HG03457 (cell line): ENCODE measurements around the gene SLC6A15.

Experiments used
- ATAC-seq: cut with Tn5 transposase; IDR thresholded peaks from one replicate; pipeline ENCODE4 v1.9.1; 2021; ENCODE audit warnings: moderate number of reproducible peaks; ENCODE audit not compliant: unreplicated experiment

The SLC6A15 gene

DNA sequence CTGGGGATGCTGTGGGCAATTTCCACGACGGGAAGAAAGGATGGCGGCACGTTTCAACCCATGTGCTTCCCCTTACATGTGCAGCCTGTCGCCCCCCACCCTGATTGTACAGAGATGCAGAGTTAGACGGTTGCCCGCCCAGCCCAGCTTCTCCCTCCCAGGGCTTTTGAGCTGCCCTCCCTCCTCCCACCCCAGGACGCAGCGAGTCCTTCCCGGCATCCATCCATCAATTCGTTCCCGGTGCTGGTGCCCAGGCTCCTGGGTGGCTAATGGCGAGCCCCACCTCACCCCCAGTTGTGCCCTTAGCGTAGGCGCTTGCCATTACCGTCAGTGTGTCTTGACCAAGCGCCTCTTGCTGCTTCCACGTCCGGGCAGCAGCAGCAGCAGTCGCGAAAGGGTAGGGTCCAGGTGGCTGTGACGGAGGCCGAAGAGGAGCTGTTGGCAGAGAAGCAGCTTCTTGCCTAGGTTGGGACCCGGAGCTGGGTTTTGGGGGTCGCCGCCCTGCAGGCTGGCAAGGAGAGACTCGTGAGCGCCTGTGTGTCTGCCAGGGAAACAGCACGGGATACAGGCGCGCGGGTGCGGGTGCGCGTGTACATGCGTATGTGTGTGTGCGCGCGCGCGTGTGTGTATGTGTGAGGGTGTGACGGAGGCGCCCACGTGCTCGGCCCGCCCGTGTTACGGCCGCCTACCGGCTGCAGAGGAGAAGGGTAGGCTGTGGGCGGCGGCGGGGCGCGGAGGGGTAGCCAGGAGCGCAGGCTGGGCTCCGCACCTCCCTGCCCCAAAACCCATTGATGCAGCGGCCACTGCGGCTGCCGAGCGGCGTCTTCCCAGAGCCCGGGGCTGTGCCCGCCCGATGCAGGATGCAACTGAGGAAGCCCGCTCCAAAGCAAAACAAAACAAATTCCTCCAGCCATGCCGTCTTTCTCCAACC lies at the start of gene SLC6A15:
Gene SLC6A15 (minus strand): TSS at position 602 of the 931 bp plus-strand sequence. CDS start 20,679 bp downstream, outside the sequence.
- no peak for ATAC-seq

DNA sequence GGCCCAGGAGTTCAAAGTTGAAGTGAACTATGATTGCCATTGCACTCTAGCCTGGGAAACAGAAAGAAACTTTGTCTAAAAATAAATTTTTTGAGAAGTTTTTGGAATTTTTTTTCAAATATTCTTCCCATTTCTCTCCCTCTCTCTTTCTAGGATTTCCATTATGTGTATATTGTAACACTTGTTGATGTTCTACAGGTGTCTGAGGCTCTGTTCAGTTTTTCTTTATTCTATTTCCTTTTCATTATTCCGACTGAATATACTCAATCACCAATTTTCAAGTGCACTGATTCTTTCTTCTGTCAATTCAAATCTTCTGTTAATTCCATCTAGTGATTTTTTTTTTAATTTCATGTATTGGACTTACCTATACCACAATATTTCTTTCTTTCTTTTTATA lies 48.3 kb upstream of the SLC6A15 start:
- no peak for ATAC-seq

DNA sequence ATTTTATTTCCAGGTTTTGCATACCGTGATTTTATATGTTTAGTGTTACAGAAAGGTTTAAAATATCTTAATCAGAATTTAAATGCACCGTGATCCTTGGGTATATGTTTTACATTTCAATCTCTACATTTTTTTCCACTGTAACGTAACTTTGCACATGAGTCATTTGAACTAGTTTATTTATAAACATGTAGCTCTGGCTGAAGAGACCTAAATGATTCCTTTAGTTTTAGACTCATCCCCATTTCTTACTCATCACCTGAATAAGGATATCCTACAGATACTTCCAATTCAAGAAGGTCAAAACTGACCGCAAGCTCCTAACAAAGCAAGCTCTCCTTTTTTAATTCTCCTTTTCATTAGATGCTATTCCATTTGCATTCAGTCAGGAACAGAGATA lies 42.7 kb upstream of the SLC6A15 start:
- no peak for ATAC-seq

DNA sequence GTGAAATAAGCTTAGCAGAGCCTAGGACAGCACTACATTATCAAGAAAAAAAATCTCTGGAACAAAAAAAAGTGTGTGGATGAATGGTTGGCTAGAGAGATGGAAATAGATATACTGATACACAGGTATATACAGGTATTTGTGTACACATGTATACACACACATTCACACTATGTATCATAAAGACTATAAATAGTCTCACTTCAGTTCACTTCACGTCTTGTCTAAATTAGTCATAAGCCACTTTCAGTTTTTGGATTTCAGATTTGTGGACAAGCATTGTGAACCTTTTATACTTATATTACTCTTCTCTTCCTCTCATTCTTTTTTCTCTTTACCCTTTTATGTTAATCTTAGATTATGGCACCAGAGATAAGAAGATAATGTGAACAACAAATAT lies 41.8 kb upstream of the SLC6A15 start:
- ATAC-seq: no peak

DNA sequence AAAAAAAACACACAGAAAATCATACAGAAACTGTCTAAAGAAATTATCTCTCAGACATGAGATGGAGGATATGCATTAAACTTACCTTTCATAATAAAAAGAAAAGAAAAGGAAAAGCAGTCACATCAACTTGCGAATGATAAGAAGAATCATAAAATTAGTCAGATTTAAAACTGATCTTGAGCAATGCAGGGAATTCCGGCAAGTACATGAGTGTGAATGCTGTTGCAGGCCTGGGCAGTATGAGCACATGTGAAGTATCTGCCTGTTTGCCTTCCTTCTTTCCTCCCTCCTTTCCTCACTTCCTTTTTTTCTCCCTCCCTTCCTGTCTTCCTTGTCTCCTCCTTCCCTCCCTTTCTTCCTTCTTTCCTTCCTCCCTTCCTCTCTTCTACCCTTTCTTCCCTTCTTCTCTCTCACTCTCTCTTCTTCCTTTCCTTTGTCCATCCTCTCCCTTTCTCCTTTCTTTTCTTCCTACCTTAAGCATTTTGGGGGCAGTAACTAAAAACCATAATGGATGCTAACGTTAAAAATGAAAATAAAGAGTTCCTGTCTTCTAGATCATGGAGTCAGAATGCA lies 38.5 kb upstream of the SLC6A15 start:
- no peak for ATAC-seq

DNA sequence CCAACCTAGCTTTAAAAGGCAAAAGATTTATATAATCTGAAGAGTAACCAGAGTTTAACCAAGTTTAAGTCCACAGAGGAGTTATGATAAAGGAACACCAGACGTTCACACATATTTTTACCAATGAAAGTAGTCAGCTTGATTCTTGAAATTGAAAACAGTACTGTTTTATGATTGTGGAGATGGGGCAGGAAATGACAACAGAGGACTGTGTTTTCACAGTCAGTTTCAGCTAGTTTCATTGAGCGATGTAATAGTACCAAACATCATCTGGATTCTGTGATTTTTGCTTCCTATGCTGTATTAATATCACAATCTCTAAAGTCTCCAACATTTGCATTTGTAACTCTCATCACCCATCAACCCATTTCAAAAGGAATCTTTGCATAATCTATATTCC lies 34.2 kb upstream of the SLC6A15 start:
- no peak for ATAC-seq

DNA sequence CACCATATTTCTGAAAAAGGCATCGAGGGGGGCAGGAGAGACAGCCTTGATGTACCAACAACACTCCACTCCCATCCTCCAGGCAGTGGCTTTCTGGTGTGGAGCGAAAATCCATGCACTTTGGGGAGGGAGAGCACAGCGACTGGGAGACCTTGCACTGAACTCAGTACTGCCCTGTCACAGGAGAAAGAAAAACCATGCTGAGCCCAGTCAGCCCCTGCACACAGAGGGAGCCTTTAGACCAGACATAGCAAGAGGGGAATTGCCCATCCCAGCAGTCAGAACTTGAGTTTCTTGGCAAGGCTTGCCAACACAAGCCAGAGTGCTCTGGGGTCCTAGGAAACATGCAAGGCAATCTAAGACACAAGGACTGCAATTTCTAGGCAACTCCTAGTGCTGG lies 24.8 kb upstream of the SLC6A15 start:
- ATAC-seq: no peak

DNA sequence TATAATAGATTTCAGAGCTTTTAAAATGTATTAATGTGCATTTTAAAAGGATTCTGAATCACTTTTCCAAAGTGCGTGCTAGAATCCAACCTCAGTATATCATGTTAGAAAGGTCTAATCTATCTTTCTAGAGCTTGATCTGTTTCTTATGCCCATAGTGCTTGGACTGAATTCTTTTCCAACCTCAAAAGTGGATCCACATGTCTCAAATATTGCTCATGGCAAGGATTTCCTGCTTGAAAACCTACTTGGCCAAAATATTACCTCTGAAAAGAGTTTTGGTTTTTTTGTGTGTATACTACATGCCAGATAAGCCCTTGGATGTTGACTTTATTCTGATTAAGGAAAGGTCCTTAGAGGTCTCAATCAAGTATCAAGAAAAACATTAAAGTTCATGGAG lies 16.9 kb upstream of the SLC6A15 start:
- no peak for ATAC-seq

DNA sequence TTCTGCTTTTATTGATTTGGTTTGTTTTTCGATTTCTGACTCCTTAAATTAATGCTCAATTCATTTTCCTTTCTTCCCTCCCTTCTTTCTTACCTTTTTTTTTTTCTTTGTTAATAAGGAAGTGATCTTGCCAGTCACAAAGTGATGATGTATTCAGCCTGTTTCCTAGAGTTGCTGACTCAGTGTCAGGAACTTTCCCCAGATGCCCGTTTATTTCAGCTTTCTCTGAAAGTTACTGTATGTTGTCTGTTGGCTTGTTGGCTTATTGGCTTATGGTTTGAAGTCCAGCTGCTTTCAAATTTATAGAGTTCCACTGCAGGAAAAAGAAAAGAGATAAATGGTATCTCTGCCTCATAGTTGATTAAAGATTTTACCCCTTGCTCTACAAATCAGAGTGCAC lies 12.4 kb upstream of the SLC6A15 start:
- ATAC-seq: no peak

DNA sequence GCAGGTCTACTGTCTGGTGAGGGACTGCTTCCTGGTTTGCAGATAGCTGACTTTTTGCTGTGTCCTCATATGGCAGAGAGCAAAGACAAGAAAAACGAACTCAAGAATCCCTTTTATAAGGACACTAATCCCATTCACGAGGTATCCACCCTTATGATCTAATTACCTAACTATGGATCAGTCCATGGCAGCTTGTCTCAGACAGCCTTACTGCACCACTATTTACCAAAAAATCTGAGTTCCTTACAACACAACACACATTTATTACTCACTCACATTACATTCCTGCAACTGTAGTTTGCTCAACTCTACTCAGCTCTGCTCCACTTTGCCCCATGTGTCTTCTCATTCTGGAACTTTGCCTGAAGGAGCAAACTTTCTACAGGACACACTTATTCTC lies 10.1 kb upstream of the SLC6A15 start:
- no peak for ATAC-seq

DNA sequence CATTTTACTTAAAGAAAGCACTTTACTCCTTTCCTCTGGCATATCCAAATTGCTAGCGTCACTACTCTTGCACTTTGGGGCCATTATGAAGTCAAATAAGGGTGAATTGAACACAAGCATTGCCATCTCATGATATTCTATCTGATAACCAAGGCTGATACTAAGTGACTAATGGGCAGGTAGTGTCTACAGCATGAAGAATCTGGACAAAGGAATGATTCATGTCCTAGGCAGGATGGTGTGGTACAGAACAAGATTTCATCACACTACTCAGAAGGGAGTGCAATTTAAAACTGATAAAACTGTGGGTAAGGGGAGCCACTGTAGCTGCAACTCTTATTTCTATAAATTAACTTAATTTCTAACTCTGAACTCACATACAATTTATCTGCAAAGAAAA lies 7.7 kb upstream of the SLC6A15 start:
- no peak for ATAC-seq

DNA sequence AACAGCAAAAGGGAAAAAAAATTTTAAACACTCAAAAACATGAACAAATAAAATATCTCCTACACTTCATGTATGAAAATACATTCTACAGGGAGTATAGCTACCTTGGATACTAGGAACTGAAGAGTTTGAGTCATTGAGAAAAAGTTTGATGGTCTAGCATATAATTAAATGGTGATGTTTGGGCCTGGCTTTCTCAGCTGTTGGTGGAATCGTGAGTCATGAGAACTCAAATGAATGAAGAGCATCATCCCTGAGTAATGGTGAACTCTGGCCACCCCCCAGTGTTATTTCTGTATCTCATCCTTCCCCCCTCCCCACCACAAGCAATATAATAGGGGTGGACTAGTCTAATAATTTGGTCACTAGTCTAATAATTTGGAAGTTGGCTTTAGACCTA lies 6.7 kb upstream of the SLC6A15 start:
- ATAC-seq: no peak

DNA sequence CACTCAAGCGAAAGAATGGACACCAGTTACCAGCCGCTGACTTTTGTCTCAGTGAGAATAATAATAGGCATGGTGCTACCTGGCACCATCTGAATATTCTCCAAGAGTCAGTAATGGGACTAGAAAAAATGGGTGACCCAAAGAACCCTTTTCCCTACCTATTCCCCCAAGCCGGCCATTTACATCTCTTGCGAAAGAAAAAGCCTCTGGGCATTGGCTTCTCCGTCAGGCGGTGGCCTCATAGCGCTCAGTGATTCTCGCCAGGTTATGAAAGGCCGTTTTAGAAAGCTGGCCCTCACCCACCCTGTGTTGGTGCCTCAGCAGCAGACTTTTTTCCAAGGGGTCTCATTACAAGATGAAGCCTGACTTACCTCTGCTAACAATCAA lies 523 bp upstream of the SLC6A15 start:
- ATAC-seq: no peak

DNA sequence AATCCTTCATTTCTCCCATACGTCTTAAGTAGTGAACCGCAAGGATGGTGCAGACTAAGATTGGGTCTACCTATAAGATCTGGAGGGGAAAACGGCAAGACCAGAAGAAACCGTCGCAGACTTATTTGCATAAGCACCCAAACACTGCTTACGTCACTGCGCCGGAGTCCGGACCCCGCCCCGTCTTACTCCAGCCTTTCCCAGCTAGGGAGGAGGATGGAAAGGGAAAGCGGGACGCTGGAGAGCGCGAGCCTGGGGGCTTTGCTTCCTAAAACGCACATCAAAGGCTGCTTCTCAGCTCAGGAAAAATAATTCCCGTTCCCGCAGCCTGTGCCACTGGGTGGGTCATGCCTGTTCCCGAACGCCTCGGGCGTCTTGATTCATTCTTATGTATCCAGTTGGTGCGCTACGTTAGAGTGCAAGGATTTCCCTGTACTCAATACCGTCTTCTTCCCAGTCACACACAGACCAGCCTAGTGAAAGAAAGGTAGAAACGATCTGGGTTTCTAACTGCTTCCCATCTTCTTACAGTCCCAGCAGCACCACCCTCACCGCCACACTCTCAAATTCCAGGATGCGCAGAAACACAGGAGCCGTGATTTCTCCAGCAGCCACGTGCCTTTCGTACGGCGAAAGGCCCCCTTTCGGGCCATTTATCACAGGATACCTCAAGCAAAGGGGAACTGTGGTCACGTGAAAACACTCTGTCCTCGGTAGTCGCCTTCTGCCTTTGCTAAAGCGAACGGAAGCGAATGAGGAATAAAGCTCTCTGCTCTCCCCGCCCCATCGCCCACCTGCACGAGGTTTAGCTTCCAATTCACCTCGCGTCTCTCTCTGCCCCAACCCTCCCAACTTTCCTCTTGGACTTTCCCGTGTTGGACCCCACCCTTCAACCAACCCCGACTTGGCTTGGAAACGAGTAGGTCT lies 1.1 kb downstream of the SLC6A15 start:
- no peak for ATAC-seq

DNA sequence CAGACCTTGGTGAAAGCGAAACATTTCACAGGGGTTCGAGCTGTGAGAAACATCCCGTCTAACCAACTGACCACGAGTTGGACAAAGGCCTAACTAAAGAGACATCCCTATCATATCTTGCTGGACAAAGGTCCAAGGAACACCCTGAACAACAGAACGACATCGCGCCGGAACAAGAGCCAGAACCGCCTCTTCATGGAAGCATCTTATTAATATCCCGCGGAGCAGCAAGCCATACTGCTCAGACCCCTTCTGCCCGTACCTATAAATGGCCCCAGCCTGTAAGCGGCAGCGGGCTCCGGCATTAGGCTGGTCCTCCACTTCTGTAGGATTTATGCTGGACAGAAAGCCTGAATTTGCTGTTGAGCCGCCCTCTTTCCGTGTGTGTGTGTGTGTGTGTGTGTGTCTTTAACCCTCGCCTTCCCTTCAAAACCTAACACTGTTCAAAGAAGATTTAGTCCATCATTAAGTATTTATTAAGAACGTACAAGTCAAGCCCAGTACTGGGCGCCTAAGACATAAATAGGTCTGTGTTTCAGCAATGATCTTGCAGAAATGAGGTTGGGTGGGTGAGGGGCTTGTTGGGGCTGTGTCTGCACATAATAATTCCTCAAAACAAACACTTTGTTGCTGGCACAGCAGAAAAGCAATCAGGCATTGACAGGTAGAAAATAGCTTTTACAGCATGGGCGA lies 1.9 kb downstream of the SLC6A15 start:
- no peak for ATAC-seq

DNA sequence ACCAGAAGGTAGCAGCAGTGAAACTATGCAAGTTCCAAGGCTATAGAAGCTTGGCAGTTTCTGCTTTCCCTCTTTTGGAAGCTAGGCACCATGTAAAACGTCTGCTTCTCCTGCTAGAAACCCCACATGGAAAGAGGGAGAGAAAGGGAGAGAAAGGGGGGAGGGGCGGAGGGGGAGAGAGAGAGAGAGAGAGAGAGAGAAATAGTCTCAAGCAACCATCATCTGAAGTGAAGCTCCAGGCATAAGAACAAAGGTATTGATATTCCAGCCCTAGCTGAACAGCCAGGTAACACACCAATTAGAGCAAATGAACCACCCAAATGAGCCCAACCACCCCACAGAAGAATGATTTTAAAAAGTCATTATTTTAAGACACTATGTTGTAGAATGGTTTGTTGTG lies 8.5 kb downstream of the SLC6A15 start:
- no peak for ATAC-seq

DNA sequence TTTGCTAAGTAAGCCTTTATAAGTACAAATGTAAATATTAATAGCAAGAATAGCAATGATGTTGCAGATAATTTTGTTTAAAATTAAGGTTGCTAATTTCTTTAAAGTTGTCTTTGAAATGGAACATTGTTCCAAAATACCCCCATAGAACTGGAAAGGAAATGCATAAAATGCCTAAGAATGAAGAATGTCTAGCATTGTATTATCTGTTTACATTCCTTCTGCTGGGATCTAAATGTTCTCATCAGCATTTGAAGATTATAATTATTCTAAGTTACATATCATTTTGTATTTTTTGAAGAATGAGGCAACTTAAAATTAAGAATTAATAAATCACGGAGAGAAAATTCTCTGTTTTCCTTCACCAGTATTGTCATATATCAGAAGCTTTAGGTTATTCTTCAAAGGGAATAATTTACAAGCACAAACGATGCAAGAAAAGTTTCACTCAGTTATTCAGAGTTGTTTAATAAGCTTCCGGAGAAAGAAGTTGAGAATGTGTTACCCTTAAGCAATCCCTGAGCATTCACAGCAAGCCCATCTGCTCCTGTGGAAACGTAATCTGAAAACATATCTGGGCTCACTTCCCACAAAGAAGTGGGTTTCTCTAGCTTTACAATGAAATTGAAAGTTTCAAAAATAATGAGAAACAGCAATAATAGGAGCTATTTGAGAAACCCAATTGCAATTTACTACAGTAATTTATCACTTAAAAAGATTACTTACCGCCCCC lies 21.3 kb downstream of the SLC6A15 start:
- no peak for ATAC-seq

DNA sequence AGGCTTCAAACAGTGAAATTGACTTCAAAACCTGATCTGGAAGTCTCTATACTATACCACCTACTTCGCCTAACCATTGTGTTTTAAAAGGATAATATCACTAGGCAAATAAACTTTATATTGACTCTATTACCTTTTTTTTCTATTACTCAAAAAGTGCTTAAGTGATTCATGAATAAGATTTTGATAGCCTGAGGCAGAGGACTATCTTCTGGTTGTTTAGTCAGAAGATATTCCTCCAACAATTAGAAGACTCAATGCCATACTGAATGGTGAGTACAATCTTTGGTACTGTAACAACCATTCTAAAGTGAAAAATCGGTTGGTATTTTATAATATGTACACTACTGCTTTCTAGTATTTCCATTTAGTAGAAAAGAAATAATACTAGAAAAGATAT lies 22.8 kb downstream of the SLC6A15 start:
- ATAC-seq: no peak

DNA sequence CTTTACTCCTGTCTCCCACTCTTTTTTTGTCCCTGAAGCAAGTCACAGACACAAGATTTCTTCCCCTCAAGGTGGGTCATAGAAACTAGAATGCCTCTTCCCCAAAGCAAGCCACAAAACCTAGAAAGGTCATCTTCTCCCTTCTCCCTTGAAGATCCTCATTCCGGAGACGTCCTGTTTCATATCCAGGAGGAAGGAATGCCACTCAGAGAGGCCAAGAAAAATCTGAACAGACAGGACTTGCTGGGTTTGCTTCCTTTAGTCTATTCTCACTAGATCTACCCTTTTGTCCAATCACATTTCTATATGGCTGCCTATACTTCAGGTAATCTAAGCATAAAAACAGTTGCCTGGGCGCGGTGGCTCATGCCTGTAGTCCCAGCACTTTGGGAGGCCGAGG lies 23.7 kb downstream of the SLC6A15 start:
- no peak for ATAC-seq

DNA sequence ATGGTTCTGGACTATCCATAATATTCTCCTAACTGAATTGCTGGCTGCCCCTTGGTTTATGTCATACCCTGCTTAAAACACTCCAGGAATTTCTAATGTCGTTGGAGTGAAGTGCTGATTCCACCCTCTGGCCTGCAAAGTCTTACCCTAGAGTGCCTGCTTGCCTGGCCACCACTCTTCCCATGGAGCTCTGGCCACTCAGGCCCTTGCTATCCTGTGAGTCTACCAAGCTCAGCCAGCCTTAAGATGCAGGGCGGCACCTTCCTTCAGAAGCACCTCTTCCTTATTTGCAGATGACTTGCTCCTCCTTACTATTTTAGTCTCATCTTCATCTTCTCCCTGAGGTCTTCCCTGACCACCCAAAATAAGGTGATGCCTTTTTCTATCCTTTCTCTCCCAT lies 35.3 kb downstream of the SLC6A15 start:
- no peak for ATAC-seq
